ENCODE data around the gene ERBB3.
"Not testable (repeated sequence)": the region's sequence is repeated elsewhere in the genome, so short reads cannot be mapped to it uniquely, and the experiment has no call there.

Gene ERBB3

DNA sequence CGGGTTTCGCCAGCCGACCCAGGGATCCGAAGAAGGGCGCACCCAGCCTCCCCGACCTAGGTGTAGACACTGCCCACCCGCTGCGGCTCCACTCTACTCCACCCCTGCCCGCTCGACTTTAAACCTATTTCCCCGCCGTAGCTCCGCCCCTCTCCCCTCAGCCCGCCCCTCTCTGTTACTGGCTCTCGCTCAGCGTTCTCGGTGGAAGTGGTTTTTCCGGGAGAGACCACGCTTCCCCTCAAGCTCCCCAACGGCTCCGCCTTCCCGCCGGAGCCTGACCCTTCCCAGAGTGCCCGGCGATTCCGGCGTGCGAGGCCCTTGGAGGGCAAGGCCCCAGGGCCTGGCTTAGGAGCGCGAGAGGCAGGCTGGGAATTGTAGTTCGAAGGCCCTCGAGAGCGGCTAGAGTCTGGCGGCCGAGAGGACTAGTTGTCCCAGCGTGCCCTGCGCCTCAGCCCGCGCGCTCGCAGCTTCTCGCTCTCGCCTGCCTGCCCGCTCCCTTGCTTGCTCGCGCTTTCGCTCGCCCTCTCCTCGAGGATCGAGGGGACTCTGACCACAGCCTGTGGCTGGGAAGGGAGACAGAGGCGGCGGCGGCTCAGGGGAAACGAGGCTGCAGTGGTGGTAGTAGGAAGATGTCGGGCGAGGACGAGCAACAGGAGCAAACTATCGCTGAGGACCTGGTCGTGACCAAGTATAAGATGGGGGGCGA is 24.3 kb downstream of the ERBB3 start, which contains the start of gene PA2G4:
Gene PA2G4 (plus strand): TSS at position 451 of the 706 bp plus-strand sequence. CDS start 179 bp downstream, at position 630.
- peak within 1 kb of the TSS; percentile 50 for H3K9ac ChIP-seq (ENCODE audit: low read length)
- H3K27me3 ChIP-seq (ENCODE audit: control insufficient read depth, insufficient read depth, low read length), result no peaks in the 10 kb centered on the region
- peak within 1 kb of the TSS; percentile 91 for H3K4me3 ChIP-seq (ENCODE audit: low read length)
- H3K36me3 ChIP-seq (ENCODE audit: control insufficient read depth, insufficient read depth, low read length), result peaks cover 18% of the 10 kb centered on the region
- peak within 1 kb of the TSS; percentile 75 for H3K27ac ChIP-seq (ENCODE audit: low read depth, low read length)
- peaks cover 12% of the 10 kb centered on the region for H3K4me1 ChIP-seq (ENCODE audit: control insufficient read depth, insufficient read depth, low read length)

GRCh38 chr12:56104815-56105608 is 25.0 kb downstream of the ERBB3 start:
- Histone ChIP-seq H3K36me3 (ENCODE audit: control insufficient read depth, insufficient read depth, low read length) (peaks cover 21% of the 10 kb centered on the region), H3K27me3 (ENCODE audit: control insufficient read depth, insufficient read depth, low read length) (no peaks in the 10 kb centered on the region), H3K4me3 (ENCODE audit: low read length) (peak overlapping the region; percentile 91), H3K9ac (ENCODE audit: low read length) (peak overlapping the region; percentile 46), H3K4me1 (ENCODE audit: control insufficient read depth, insufficient read depth, low read length) (peaks cover 12% of the 10 kb centered on the region), H3K27ac (ENCODE audit: low read depth, low read length) (peak overlapping the region; percentile 75)

- Histone ChIP-seq H3K36me3 (ENCODE audit: control insufficient read depth, insufficient read depth, low read length) (peaks cover 26% of the 10 kb centered on the region), H3K9ac (ENCODE audit: low read length) (peak overlapping the region; percentile 46), H3K4me3 (ENCODE audit: low read length) (peak overlapping the region; percentile 91), H3K27ac (ENCODE audit: low read depth, low read length) (no peak overlapping the region), H3K27me3 (ENCODE audit: control insufficient read depth, insufficient read depth, low read length) (no peaks in the 10 kb centered on the region), H3K4me1 (ENCODE audit: control insufficient read depth, insufficient read depth, low read length) (peaks cover 12% of the 10 kb centered on the region)
These were observed 25.6 kb downstream of the ERBB3 start for GRCh38 chr12:56105609-56105902.

DNA sequence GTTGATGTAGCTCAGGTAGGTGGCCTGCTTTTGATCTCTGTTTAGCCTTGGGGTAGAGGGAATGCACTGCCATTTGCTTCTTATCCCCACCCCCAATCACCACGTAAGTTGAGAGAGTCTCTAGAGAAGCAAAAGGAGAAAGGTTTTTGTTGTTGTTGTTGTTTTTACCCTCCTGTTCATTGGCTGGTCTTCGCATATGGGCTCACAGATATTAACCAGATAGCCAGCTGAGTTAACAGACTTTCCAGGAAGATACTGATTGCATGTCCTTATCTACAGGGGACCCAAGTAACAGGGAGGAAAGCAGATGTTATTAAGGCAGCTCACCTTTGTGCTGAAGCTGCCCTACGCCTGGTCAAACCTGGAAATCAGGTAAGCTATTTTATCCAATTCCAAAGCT is 27.3 kb downstream of the ERBB3 start:
- Histone ChIP-seq H3K9ac (ENCODE audit: low read length) (no peak overlapping the region), H3K27me3 (ENCODE audit: control insufficient read depth, insufficient read depth, low read length) (no peaks in the 10 kb centered on the region), H3K36me3 (ENCODE audit: control insufficient read depth, insufficient read depth, low read length) (peaks cover 35% of the 10 kb centered on the region), H3K4me3 (ENCODE audit: low read length) (no peak overlapping the region), H3K27ac (ENCODE audit: low read depth, low read length) (no peak overlapping the region), H3K4me1 (ENCODE audit: control insufficient read depth, insufficient read depth, low read length) (peaks cover 12% of the 10 kb centered on the region)

DNA sequence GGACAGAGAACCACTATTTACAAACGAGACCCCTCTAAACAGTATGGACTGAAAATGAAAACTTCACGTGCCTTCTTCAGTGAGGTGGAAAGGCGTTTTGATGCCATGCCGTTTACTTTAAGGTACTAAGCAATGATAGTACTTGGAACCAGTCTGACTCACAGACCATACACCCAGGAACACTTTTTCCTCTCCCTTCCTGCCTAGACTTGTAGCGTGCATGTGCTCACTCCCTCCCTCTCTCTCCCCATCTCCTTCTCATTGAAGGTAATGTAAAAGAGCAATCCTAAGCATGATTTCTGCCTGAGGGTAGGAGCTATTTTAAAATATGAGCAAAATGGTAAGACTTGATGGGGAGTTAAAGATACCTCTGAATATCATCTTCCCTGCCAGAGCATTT is 30.6 kb downstream of the ERBB3 start:
- Histone ChIP-seq H3K27me3 (ENCODE audit: control insufficient read depth, insufficient read depth, low read length) (no peaks in the 10 kb centered on the region), H3K4me1 (ENCODE audit: control insufficient read depth, insufficient read depth, low read length) (peaks cover 7% of the 10 kb centered on the region), H3K9ac (ENCODE audit: low read length) (no peak overlapping the region), H3K27ac (ENCODE audit: low read depth, low read length) (no peak overlapping the region), H3K4me3 (ENCODE audit: low read length) (no peak overlapping the region), H3K36me3 (ENCODE audit: control insufficient read depth, insufficient read depth, low read length) (peaks cover 41% of the 10 kb centered on the region)

GRCh38 chr12:56114084-56114483 is 34.1 kb downstream of the ERBB3 start:
- H3K9ac ChIP-seq (ENCODE audit: low read length), result no peak overlapping the region
- H3K4me1 ChIP-seq (ENCODE audit: control insufficient read depth, insufficient read depth, low read length), result peaks cover 10% of the 10 kb centered on the region
- H3K27ac ChIP-seq (ENCODE audit: low read depth, low read length), result no peak overlapping the region
- H3K4me3 ChIP-seq (ENCODE audit: low read length), result no peak overlapping the region
- H3K36me3 ChIP-seq (ENCODE audit: control insufficient read depth, insufficient read depth, low read length), result peaks cover 23% of the 10 kb centered on the region
- H3K27me3 ChIP-seq (ENCODE audit: control insufficient read depth, insufficient read depth, low read length), result no peaks in the 10 kb centered on the region

DNA sequence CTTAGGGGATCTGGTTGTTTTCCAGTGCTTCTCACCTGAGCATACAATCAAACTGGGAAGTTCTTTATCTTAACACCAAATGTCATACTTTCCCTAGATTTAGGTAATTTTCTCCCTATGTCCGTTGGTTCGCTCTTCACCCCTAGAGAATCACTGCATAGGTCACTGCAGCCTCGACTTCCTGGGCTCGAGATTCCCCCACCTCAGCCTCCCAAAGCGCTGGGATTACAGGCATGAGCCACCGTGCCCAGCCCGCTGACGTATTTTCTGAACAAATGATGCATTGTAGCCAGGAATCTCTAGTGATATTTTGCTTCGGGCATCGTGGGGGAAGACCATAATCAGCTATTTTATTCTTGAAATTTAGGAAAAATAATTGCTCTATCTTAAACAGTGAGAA is 35.4 kb downstream of the ERBB3 start:
- peak overlapping the region; percentile 87 for H3K4me3 ChIP-seq (ENCODE audit: low read length)
- no peaks in the 10 kb centered on the region for H3K27me3 ChIP-seq (ENCODE audit: control insufficient read depth, insufficient read depth, low read length)
- peaks cover 17% of the 10 kb centered on the region for H3K4me1 ChIP-seq (ENCODE audit: control insufficient read depth, insufficient read depth, low read length)
- no peak overlapping the region for H3K9ac ChIP-seq (ENCODE audit: low read length)
- H3K36me3 ChIP-seq (ENCODE audit: control insufficient read depth, insufficient read depth, low read length), result peaks cover 17% of the 10 kb centered on the region
- peak overlapping the region; percentile 95 for H3K27ac ChIP-seq (ENCODE audit: low read depth, low read length)

GRCh38 chr12:56116267-56117081 is 36.5 kb downstream of the ERBB3 start, which contains the start of gene RPL41:
Gene RPL41, plus strand, starts transcription at chr12:56116633.
- H3K27ac ChIP-seq (ENCODE audit: low read depth, low read length), result peak within 1 kb of the TSS; percentile 95
- H3K36me3 ChIP-seq (ENCODE audit: control insufficient read depth, insufficient read depth, low read length), result peaks cover 17% of the 10 kb centered on the region
- H3K4me1 ChIP-seq (ENCODE audit: control insufficient read depth, insufficient read depth, low read length), result peaks cover 17% of the 10 kb centered on the region
- peak within 1 kb of the TSS; percentile 96 for H3K9ac ChIP-seq (ENCODE audit: low read length)
- peak within 1 kb of the TSS; percentile 87 for H3K4me3 ChIP-seq (ENCODE audit: low read length)
- no peaks in the 10 kb centered on the region for H3K27me3 ChIP-seq (ENCODE audit: control insufficient read depth, insufficient read depth, low read length)

DNA sequence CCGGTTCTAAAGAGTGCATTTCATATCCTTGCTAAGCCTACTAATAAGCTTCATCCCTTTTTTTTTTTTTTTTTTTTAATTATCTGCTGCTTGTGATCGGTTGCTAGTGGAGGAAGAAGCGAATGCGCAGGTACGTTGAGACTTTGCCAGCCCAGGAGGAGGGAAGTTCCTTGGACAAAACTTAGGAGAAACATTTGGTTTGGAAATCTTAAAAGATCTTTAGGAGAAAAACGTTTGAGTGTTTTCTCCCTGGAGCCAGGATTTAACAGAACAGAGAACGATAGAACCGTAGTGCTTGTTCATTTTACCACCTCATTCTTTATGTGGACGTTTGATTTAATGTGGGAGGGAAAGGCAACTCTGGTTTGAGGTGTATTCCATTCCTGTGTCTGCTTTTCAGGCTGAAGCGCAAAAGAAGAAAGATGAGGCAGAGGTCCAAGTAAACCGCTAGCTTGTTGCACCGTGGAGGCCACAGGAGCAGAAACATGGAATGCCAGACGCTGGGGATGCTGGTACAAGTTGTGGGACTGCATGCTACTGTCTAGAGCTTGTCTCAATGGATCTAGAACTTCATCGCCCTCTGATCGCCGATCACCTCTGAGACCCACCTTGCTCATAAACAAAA is 37.2 kb downstream of the ERBB3 start:
- H3K27ac ChIP-seq (ENCODE audit: low read depth, low read length), result peak overlapping the region; percentile 95
- H3K4me1 ChIP-seq (ENCODE audit: control insufficient read depth, insufficient read depth, low read length), result peaks cover 19% of the 10 kb centered on the region
- peak overlapping the region; percentile 87 for H3K4me3 ChIP-seq (ENCODE audit: low read length)
- not testable (repeated sequence) for H3K27me3 ChIP-seq (ENCODE audit: control insufficient read depth, insufficient read depth, low read length)
- peak overlapping the region; percentile 96 for H3K9ac ChIP-seq (ENCODE audit: low read length)
- peaks cover 18% of the 10 kb centered on the region for H3K36me3 ChIP-seq (ENCODE audit: control insufficient read depth, insufficient read depth, low read length)

DNA sequence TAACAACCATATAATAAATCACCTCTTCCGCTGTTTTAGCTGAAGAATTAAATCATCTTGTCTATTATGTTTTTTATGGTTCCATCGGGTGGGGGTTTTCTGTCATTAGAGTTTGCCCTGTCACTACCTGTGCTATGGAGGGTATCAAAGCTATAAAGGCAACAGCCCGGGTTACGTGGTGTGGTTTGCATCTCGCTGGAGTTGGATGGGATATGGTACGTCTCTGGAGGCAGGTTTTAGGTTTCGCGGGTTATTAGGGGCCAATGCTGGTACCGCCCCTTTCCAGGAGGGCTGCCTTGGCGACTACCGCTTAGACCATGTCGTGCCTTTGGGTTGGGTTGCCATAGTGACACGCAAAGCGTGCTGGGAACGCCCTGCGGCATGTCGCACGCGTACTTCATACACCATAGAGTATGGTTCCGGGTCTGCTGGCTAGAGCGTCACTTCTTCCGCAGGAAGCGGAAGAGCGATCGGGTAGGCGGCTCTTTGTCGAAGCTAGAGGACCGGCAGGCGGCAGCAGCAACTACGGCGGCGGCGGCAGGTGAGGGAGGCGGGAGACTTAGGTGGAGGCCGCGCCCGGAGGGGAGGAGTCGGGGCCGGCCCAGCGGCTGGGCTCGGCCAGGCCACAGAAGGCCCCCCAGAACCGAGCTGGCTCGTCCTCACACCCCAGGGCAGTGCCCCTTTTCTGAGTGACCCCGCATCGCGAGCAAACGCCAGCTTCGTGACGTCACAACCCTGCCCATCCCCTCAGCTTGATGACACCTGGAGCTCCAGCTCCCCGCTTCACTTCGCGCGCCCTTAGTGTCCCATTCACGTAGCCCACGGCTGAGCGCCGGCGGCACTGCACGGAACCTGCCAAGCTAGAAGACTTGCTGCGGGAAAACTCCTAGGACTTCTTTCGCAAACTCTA is 38.1 kb downstream of the ERBB3 start, which contains the start of gene ZC3H10:
Gene ZC3H10 (plus strand): TSS at position 489 of the 910 bp plus-strand sequence. CDS start 2,297 bp downstream, outside the sequence.
- peak within 1 kb of the TSS; percentile 96 for H3K9ac ChIP-seq (ENCODE audit: low read length)
- peak within 1 kb of the TSS; percentile 87 for H3K4me3 ChIP-seq (ENCODE audit: low read length)
- peaks cover 26% of the 10 kb centered on the region for H3K4me1 ChIP-seq (ENCODE audit: control insufficient read depth, insufficient read depth, low read length)
- no peaks in the 10 kb centered on the region for H3K27me3 ChIP-seq (ENCODE audit: control insufficient read depth, insufficient read depth, low read length)
- H3K27ac ChIP-seq (ENCODE audit: low read depth, low read length), result peak within 1 kb of the TSS; percentile 95
- peaks cover 12% of the 10 kb centered on the region for H3K36me3 ChIP-seq (ENCODE audit: control insufficient read depth, insufficient read depth, low read length)

DNA sequence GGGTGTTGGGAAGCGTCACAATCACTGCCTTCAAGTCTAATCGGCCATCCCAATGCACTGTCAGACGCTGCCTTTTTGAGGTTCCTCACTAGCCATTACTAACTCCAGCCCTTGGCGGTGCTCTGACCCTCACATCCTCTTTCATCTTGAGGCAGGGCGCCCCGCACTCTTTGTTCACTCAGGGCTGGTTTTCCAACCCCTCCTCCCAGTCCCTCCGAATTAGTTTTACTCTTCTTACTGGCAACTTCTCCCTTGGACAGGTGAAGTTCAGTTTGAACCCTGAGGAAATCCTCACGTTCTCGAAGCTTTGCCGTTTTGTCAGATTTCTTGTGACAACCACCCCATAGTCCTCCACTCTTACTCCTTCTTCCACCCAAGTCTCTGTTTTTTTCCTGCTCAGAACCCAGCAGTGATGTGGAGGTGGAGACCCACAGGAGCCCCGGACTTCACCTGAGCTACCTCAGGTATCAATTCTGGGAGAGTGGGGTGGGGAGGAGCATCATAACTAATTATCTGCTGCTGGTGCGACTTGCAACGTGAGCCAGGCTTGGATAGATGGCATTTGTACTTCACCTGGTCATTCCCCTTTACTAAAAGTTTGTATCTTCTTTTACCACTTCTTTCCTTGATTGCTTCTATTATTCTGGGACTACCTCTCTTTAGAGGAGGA is 38.9 kb downstream of the ERBB3 start:
- Histone ChIP-seq H3K27ac (ENCODE audit: low read depth, low read length) (peak overlapping the region; percentile 91), H3K9ac (ENCODE audit: low read length) (peak overlapping the region; percentile 41), H3K4me1 (ENCODE audit: control insufficient read depth, insufficient read depth, low read length) (peaks cover 26% of the 10 kb centered on the region), H3K36me3 (ENCODE audit: control insufficient read depth, insufficient read depth, low read length) (peaks cover 12% of the 10 kb centered on the region), H3K4me3 (ENCODE audit: low read length) (peak overlapping the region; percentile 86), H3K27me3 (ENCODE audit: control insufficient read depth, insufficient read depth, low read length) (no peaks in the 10 kb centered on the region)

Measured in rectal smooth muscle tissue (tissue), 1 donor.